OCI-LY1 (cell line): Measurements from ENCODE around the gene TUBA4A.

Experiments
- H2AFZ ChIP-seq: fragments of 200-600 bp; sonication (generic), shearing (Covaris generic); 2 replicates; pipeline ENCODE4 v1.6.0; 2014; ENCODE audit warnings: antibody characterized with exemption, mild to moderate bottlenecking, low read length
- H3F3A ChIP-seq: fragments of 200-600 bp; sonication (generic), shearing (Covaris generic); 2 replicates; pipeline ENCODE4 v1.6.0; 2014; ENCODE audit warnings: mild to moderate bottlenecking, antibody characterized with exemption, low read length, moderate library complexity; ENCODE audit not compliant: insufficient read depth
- H3K27ac ChIP-seq: fragments of 200-600 bp; sonication (generic); 2 replicates; pipeline ENCODE4 v1.5.1; 2014; ENCODE audit warnings: low read length, mixed run types, mild to moderate bottlenecking, low read depth; ENCODE audit not compliant: poor library complexity, severe bottlenecking
- H3K27me3 ChIP-seq: fragments of 200-600 bp; sonication (generic); 2 replicates; pipeline ENCODE4 v1.6.0; 2014; ENCODE audit warnings: antibody characterized with exemption, mild to moderate bottlenecking, low read length, moderate library complexity; ENCODE audit not compliant: insufficient read depth
- H3K36me3 ChIP-seq: fragments of 200-600 bp; sonication (generic); 2 replicates; pipeline ENCODE4 v1.6.1; 2014; ENCODE audit warnings: mild to moderate bottlenecking, antibody characterized with exemption, low read length, moderate library complexity, mixed read lengths; ENCODE audit not compliant: insufficient read depth
- H3K4me1 ChIP-seq: fragments of 200-600 bp; sonication (generic); 2 replicates; pipeline ENCODE4 v1.5.1; 2014; ENCODE audit warnings: mild to moderate bottlenecking, low read length, moderate library complexity; ENCODE audit not compliant: insufficient read depth, severe bottlenecking
- H3K4me2 ChIP-seq: fragments of 200-600 bp; sonication (generic), shearing (Covaris generic); 2 replicates; pipeline ENCODE4 v1.6.1; 2014; ENCODE audit warnings: low read length
- H3K4me3 ChIP-seq: fragments of 200-600 bp; sonication (generic); 2 replicates; pipeline ENCODE4 v1.5.1; 2014; ENCODE audit warnings: low read length, low read depth, mild to moderate bottlenecking, mixed read lengths; ENCODE audit not compliant: poor library complexity, severe bottlenecking
- H3K79me2 ChIP-seq: fragments of 200-600 bp; shearing (Covaris generic); 2 replicates; pipeline ENCODE4 v1.6.1; 2016; ENCODE audit warnings: mixed run types, low read length, mixed read lengths; ENCODE audit not compliant: insufficient read depth
- H3K9ac ChIP-seq: fragments of 200-600 bp; sonication (generic), shearing (Covaris generic); 2 replicates; pipeline ENCODE4 v1.6.1; 2014; ENCODE audit warnings: mild to moderate bottlenecking, low read length, mixed read lengths
- H3K9me2 ChIP-seq: fragments of 200-600 bp; sonication (generic), shearing (Covaris generic); 2 replicates; pipeline ENCODE4 v1.6.1; 2014; ENCODE audit warnings: low read depth, mild to moderate bottlenecking, low read length, mixed read lengths
- H3K9me3 ChIP-seq: fragments of 200-600 bp; shearing (Covaris generic); 2 replicates; pipeline ENCODE4 v1.6.1; 2014; ENCODE audit warnings: low read length, mixed read lengths
- H4K20me1 ChIP-seq: fragments of 200-600 bp; sonication (generic), shearing (Covaris generic); 2 replicates; pipeline ENCODE4 v1.6.0; 2016; ENCODE audit warnings: mild to moderate bottlenecking, low read length; ENCODE audit not compliant: insufficient read depth
- CTCF ChIP-seq: fragments of 200-600 bp; sonication (generic), shearing (Covaris generic); IDR thresholded peaks from 2 replicates; pipeline ENCODE4 v1.5.1; 2017; ENCODE audit warnings: mild to moderate bottlenecking, antibody characterized with exemption, low read length, moderate library complexity, mixed read lengths
- EZH2 ChIP-seq: fragments of 200-600 bp; sonication (generic), shearing (Covaris generic); IDR thresholded peaks from 2 replicates; pipeline ENCODE4 v1.8.0; 2017; ENCODE audit warnings: borderline replicate concordance, mixed run types, mild to moderate bottlenecking, antibody characterized with exemption, low read length, moderate library complexity, mixed read lengths

TUBA4A gene

GRCh38 chr2:219285894-219286425 lies 32.2 kb upstream of the TUBA4A start:
- Histone ChIP-seq H2AFZ (no peak overlapping the region), H3K4me2 (no peak overlapping the region), H3K79me2 (no peaks in the 10 kb centered on the region), H3K27ac (no peak overlapping the region), H3K4me1 (peaks cover 8% of the 10 kb centered on the region), H3K9me3 (no peaks in the 10 kb centered on the region), H3K9me2 (no peaks in the 10 kb centered on the region), H3K27me3 (no peaks in the 10 kb centered on the region), H3K4me3 (no peak overlapping the region), H3F3A (no peaks in the 10 kb centered on the region), H3K36me3 (peaks cover 54% of the 10 kb centered on the region), H3K9ac (no peak overlapping the region), H4K20me1 (no peaks in the 10 kb centered on the region)
- TF ChIP-seq CTCF (no peak), EZH2 (no peak)

DNA sequence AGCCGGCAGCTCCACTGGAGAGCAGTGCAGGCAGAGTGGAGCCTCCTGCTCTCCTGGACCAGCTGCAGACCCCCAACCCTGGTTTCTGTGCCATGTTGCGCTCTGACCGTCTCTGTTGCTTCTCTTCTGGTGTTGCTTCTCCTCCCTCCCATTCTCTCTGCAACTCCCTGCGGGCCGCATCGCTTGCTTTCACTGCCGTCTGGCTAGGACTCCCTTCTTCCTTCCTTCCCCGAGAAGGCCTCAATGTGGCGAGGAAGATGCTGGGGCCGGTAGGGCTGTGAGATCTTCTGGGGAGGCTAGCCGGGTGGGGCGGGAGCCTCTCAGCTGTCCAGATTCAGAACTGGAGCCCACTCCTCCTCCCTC lies 31.6 kb upstream of the TUBA4A start:
- Histone ChIP-seq H3K9me2 (no peaks in the 10 kb centered on the region), H3K4me3 (no peak overlapping the region), H2AFZ (no peak overlapping the region), H3K36me3 (peaks cover 54% of the 10 kb centered on the region), H3K9ac (no peak overlapping the region), H3F3A (no peaks in the 10 kb centered on the region), H3K79me2 (no peaks in the 10 kb centered on the region), H4K20me1 (no peaks in the 10 kb centered on the region), H3K27me3 (no peaks in the 10 kb centered on the region), H3K4me1 (peaks cover 14% of the 10 kb centered on the region), H3K4me2 (no peak overlapping the region), H3K9me3 (no peaks in the 10 kb centered on the region), H3K27ac (no peak overlapping the region)
- TF ChIP-seq CTCF, result no peak
- TF ChIP-seq EZH2, result no peak

DNA sequence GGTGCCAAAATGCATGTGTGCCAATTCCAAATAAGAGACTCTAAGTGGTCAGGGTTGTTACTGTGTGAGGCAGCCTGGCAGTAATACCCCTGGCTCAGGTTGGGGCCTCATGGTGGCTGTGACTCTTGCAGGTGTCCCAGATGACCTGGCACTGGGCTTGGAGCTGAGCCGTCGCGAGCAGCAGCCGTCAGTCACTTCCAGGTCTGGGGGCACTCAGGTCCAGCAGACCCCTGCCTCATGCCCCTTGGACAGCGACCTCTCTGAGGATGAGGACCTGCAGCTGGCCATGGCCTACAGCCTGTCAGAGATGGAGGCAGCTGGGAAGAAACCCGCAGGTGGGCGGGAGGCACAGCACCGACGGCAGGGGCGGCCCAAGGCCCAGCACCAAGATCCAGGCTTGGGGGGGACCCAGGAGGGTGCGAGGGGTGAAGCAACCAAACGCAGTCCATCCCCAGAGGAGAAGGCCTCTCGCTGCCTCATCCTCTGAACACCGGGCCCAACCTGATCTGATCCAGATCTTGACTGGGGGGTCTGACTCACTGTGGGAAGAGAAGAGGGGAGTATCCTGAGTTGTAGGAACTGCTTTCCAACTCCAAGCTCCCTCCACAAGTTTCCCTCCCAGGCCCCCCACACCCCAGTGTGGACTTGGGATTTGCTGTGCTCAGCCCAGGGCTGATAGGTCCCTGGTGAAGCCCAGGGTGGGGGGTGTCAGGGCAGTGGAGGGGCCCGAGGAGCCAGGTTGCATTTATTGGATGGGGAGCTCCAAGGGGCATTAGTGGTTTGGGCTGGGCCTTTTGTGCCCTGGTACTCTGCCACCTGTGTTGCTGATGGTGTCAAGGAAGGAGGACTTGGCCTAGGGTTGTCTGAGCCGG lies 31.0 kb upstream of the TUBA4A start:
- H3K79me2 ChIP-seq, result no peaks in the 10 kb centered on the region
- no peak overlapping the region for H3K9ac ChIP-seq

More for the DNA sequence above, 31.0 kb upstream of the TUBA4A start:
- TF ChIP-seq EZH2 (no peak), CTCF (no peak)
- Histone ChIP-seq H2AFZ (no peak overlapping the region), H3K9me3 (no peaks in the 10 kb centered on the region), H3K27ac (no peak overlapping the region), H3K9me2 (no peaks in the 10 kb centered on the region), H3K4me1 (peaks cover 19% of the 10 kb centered on the region), H3K4me2 (no peak overlapping the region), H3K36me3 (peaks cover 54% of the 10 kb centered on the region), H3K27me3 (no peaks in the 10 kb centered on the region), H3K4me3 (no peak overlapping the region), H4K20me1 (no peaks in the 10 kb centered on the region), H3F3A (no peaks in the 10 kb centered on the region)
